Left renal cortex interstitium (tissue), 4 donors: Measurements from ENCODE around the gene PCK1. TPM values are rescaled to one million over a fixed set of nuclear protein-coding genes. Genes with fewer than 3 reads are reported as not detected.
A peak's percentile ranks its signal among the peaks of the same experiment; 100 is the strongest.
"Not testable (repeated sequence)": the region's sequence is repeated elsewhere in the genome, so short reads cannot be mapped to it uniquely, and the experiment has no call there.

ENCODE experiments used
- DNase-seq, 4 donors: peaks; one replicate each; pipeline ENCODE4 v3.0.0-alpha.2; 2013; ENCODE audit warnings: low read depth in 4 of 4, low spot score in 2 of 4, missing footprints in 1 of 4
- polyA plus RNA-seq, 4 donors: library from polyadenylated mRNA; unstranded; fragments of 120-200 nt; gene quantifications; one replicate each; pipeline ENCODE4 v1.2.1, GENCODE V29; 2013; ENCODE audit not compliant: insufficient read length in 4 of 4

The PCK1 gene
- 10 to 100 TPM in 3 of 4 donors, 1 to 10 TPM in 1; 4.1 to 18.8 (median 12.1) TPM for polyA plus RNA-seq

DNA sequence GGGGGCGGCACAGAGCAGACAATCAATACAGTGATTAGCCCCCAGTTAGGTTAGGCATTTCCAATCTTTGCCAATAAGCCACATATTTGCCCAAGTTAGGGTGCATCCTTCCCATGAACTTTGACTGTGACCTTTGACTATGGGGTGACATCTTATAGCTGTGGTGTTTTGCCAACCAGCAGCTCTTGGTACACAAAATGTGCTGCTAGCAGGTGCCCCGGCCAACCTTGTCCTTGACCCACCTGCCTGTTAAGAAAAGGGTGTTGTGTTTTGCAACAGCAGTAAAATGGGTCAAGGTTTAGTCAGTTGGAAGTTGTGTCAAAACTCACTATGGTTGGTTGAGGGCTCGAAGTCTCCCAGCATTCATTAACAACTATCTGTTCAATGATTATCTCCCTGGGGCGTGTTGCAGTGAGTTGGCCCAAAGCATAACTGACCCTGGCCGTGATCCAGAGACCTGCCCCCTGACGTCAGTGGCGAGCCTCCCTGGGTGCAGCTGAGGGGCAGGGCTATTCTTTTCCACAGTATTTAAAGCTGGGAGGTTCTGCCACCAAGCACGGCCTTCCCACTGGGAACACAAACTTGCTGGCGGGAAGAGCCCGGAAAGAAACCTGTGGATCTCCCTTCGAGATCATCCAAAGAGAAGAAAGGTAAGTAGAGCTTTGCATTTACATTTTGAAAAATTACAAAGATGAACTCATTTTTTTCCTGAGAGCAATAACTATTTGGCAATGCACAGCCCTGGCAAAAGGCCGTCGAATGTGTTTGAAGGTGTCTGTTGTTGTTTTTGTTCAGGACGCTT is at the start of gene PCK1:
TSS of gene PCK1 (plus strand) at position 557 of the 802 bp plus-strand sequence. CDS start 302 bp downstream, outside the sequence.
- no peak for DNase-seq

DNA sequence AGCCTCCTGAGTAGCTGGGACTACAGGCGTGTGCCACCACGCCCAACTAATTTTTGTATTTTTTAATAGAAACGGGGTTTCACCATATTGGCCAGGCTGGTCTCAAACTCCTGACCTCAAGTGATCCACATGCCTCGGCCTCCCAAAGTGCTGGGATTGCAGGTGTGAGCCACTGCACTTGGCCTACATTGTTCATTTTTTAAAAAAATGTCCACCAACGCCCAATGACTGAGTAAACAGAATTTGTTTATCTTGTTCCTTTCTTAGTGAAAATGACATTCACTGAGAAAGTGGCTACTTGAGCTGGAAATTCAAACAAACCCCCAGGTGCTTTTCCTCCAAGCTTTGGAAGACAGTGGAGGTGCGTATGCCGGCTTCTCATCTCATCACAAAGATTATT is 49.2 kb upstream of the PCK1 start:
- DNase-seq: not testable (repeated sequence)

DNA sequence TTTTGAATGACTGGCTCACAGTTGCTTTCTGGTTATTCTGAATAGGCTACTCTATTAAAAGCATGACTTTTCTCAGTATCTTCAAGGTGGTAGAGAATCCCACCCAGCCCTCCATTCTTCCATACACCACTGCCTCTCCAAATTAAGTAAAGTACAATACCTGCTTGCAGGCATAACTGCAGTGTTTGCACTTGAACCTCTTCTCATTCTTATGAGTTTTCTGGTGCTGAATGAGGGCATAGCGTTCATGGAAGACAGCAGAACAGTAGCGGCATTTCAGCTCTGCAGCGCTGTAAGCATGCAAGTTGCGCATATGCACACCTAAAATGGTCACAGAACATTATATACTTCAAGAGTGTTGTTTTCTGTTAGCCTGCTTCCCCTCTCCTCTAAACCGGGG is 48.5 kb upstream of the PCK1 start:
- DNase-seq: no peak

GRCh38 chr20:57513199-57513598 is 47.7 kb upstream of the PCK1 start:
- no peak for DNase-seq

DNA sequence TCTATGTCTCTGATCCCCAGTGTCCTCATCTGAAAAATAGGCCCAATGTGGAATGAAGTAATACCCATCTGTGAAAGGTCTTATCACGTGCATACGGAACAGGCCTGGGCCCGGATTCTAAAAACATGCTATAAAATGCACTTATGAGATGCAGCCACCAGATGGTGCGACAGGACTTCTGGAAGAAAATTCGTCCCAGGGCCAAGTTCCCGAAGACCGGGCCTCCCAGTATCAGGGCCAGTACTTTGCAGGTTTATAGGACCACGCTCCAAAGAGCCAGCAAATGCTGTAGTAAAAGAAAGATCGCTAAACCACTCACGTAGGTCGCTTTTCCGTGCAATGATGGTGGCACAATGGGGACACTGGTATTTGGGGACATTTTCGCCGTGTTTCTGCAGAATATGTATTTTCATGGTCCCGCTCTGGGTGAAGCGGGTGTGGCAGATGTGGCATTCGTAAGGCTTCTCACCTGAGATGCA is 46.6 kb upstream of the PCK1 start:
- DNase-seq: peak in 3 of 4 donors; percentile 50 to 58 (median 57)

- no peak for DNase-seq
Observed at GRCh38 chr20:57517904-57518303, 43.0 kb upstream of the PCK1 start.

GRCh38 chr20:57522380-57523140 is 38.4 kb upstream of the PCK1 start:
- no peak for DNase-seq

DNA sequence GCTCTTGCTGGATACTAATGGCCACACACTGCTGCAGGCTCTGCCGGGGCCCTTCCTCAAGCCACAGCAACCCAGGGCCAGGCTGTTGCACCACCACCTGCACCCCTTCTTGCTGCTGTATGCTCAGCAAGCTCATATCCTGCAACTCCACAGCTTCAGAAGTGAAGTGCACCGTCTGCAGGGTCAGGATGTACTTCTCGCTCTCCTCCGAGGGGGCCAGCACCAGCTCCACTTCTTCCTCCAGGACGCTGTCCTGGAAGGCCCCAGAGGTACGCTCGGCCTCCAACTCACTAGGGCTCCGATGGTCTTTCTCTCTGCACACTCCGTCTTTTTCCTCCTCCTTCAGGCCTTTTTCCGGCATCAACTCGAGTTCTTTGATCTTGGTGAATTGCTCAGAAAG is 37.1 kb upstream of the PCK1 start:
- no peak for DNase-seq

GRCh38 chr20:57524511-57525176 is 36.3 kb upstream of the PCK1 start, which contains the start of gene CTCFL:
Gene CTCFL, minus strand, starts transcription at chr20:57525140. Its CDS starts 935 bp downstream, at chr20:57524205.
- DNase-seq: no peak

DNA sequence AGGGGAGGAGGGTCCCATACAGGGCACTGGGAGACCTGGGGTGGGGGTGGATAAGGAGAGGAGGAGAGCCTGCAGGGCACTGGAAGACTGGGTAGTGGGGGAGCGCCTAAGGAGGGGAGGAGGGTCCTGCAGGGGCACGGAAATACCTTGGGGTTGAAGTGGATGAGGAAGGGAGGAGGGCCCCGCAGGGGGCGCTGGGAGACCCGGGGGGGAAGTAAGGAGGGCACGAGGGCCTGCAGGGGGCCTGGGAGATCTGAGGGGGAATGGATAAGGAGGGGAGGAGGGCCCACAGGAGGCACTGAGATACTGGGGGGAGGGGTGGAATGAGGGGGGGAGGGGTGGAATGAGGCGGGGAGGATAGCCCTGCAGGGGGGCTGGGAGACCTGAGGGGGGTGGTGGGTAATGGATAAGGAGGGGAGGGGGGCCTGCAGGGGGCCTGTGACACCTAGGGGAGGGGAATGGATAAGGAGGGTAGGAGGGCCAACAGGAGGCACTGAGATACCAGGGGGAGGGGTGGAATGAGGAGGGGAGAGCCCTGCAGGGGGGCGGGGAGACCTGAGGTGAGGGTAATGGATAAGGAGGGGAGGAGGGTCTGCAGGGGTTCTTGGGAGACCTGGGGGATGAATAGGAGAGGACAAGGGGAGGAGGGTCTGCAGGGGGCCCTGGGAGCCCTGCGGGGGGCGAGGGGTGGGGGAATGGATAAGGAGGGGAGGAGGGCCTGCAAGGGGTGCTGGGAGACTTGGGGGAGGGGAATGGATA is 35.4 kb upstream of the PCK1 start:
- no peak for DNase-seq

DNA sequence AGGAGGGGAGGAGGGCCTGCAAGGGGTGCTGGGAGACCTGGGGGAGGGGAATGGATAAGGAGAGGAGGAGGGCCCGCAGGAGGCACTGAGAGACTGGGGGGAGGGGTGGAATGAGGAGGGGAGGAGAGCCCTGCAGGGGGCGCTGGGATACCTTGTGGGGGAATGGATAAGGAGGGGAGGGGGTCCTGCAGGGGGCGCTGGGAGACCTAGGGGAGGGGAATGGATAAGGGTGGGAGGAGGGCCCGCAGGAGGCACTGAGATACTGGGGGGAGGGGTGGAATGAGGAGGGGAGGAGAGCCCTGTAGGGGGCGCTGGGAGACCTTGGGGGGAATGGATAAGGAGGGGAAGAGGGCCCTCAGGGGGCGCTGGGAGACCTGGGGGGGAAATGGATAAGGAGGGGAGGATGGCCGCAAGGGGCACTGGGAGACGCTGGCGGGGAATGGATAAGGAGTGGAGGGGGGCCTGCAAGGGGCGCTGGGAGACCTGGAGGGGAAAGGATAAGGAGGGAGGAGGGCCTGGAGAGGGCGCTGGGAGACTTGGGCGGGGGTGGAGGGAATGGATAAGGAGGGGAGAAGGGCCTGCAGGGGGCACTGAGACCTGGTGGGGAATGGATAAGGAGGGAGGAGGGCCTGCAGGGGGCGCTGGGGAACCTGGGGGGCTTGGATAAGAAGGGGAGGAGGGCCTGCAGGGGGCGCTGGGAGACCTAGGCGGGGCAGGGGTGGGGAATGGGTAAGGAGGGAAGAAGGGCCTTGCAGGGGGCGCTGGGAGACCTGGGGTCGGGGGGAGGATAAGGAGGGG is 34.6 kb upstream of the PCK1 start:
- DNase-seq: no peak

DNA sequence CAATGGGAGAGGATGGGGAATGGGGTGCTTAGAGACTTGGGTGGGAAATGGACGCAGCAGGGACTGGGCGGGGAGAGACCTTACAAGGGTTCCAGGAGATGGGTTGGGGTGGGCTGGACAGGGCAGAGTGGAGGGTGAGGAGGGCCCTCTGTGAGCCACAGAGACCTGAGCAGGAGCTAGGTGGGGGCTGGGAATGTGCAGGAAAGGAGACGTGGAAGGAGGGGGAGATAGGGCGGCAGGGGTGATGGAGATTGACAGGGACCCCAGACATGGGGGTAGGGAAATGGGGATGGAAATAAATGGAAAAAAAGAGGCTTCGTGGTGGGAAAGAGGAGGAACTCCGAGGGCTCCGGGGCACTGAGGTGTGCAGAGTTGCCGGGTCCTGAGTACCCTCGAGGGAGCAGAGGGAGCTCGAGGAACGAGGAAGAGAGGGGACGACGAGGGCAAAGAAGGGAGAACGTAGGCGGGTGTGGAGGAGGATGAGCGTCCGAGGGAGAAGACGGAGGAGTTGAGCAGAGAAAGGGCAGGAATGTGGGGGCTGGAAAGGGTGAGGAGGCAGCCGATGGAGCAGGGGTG is 33.9 kb upstream of the PCK1 start:
- DNase-seq: no peak

- no peak for DNase-seq
Observed at GRCh38 chr20:57527728-57528127, 33.2 kb upstream of the PCK1 start.

GRCh38 chr20:57528148-57528547 is 32.8 kb upstream of the PCK1 start:
- no peak for DNase-seq

DNA sequence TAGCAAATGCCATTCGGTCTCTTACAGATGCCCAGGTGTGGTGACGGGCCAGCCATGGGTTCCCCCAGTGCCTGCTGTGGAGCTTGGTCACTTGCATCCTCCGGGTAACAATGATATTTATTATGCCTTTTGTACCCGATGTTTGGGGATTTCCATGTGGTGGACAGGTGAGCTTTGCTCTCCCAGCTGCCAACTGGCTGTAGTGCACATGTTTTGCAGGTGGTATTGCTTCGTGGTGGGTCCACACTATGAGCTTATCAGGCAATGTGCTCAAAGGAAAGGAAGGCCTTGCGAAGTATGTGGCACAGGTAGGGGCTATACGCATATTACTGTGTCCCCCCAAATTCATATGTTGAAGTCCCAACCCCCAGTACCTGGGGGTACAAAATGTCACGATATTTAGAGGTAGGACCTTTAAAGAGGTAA is 31.7 kb upstream of the PCK1 start:
- no peak for DNase-seq

GRCh38 chr20:57529810-57530209 is 31.1 kb upstream of the PCK1 start:
- DNase-seq: no peak

GRCh38 chr20:57530327-57530981 is 30.5 kb upstream of the PCK1 start:
- DNase-seq: no peak

- DNase-seq: no peak
Observed at GRCh38 chr20:57532104-57532503, 28.8 kb upstream of the PCK1 start.

DNA sequence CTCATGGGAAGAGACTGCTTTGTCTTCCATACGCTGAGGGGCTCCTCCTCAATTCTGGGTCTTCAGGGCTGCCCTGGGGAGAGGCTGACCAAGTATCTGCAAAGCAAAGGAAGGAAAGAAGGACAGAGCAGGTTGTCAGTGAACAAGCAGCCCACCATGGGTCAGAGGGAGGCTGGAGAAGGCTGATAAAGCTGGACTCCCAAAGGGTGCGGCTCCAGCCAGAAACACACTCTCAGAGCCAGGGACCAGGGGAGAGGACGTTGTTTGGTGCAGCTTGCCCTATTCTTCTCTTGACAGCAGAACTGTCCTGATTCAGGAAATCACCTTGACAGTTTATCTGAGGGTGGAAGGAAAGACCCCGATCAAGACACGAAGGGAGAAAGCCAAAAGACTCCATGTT is 25.6 kb upstream of the PCK1 start:
- DNase-seq: no peak
